GM21447 (cell line): Measurements from ENCODE around the gene SPTLC1.
"Not testable (repeated sequence)": the region's sequence is repeated elsewhere in the genome, so short reads cannot be mapped to it uniquely, and the experiment has no call there.

Source experiments
- ATAC-seq: cut with Tn5 transposase; IDR thresholded peaks from one replicate; pipeline ENCODE4 v1.9.1; 2021; ENCODE audit not compliant: unreplicated experiment

The SPTLC1 gene

DNA sequence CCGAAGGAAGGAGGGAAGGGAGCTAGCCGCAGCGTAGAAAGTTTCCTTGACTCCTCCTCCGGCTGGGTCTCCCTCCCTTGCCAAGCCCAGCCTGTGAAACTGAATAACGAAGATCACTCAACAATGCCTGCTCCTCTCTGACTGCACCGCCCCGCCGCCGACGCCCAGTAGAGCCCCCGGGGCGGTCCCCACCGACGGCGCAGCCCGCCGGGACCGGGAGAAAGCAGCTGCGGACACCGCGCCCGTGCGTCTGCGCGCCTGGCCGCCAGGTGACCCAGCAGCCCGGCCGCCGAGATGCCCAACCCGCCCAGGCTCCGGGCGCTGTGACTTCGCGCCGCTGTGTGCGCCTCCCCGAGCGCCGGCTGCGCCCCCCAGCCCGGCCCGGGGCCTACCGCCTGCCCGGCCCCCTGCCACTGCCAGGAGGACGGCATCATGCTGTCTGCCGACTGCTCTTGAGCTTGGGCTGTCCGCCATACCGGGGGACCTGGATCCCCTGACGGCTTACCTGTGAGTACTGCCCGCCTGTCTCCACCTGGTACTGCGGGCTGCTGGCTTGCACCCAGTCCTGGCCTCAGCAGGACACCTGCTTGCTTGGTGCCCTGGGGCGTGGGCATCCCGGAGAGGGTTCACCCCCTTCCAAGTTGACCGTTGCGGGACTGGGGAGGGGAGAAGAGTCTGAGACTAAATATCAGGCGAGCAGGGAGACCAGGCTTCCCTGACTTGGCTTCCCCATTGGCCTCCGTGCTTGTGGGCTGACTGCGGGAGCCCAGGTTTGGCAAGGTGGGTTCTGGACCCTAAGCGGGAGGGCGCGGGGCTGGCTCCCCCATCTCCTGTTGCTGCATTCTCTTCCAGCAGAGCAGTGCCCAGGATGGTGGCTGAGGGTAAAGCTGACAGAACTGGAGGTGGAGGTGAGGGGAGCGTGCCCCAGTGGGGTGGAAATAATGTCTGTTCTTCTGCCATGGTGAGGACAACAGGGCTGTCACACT is 26.2 kb upstream of the SPTLC1 start:
- no peak for ATAC-seq

DNA sequence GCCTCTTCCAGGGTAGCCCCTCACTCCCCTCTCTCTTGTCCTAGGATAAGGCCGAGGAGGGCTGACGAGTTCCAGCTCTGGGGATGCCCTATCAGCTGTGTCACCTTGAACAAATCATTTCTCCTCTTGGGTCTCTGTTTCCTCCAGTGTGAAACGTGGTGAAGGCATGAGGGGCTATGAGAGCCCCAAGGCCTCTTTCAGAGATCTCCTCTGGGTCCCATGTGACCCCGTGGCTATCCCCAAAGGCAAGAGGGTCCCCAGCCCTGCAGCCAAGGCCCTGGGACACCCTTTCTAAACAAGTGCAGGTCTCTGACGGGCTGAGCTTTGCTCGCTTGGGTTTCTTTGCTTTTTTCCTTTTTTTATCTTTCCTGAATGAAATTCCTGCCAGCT is 25.5 kb upstream of the SPTLC1 start:
- ATAC-seq: no peak

DNA sequence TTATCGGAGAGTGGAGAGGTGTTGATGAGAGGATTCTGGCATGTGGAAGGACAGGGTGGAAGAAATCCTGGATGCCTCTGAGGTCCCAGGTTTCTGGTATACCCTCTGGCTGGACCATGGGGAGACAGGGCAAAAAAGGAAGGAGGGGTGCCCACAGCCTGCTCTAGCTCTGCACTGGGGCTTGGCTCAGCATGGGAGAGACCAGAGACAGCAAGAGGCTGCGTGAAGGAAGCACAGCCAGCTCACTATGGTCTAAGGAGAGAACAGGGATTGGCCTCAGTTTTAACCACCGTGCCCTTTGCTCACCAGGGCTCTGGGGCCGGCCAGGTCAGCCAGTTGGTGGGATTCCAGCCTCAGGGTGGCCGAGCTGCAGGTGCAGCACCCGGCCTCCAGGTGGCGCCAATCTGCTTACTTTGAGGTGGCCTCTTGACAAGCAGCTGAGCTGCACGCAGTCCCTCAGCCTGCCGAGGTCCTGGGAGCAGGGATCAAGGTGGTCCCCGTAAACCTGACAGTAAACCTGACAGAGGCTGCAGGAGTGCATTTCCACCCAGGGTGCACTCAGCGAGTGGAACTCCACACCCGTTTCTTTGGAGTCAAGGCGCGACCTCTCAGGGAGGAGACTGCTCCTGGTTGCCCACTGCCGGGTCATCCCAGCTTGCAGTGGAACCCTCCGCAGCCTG is 25.0 kb upstream of the SPTLC1 start:
- peak; percentile 47 for ATAC-seq

DNA sequence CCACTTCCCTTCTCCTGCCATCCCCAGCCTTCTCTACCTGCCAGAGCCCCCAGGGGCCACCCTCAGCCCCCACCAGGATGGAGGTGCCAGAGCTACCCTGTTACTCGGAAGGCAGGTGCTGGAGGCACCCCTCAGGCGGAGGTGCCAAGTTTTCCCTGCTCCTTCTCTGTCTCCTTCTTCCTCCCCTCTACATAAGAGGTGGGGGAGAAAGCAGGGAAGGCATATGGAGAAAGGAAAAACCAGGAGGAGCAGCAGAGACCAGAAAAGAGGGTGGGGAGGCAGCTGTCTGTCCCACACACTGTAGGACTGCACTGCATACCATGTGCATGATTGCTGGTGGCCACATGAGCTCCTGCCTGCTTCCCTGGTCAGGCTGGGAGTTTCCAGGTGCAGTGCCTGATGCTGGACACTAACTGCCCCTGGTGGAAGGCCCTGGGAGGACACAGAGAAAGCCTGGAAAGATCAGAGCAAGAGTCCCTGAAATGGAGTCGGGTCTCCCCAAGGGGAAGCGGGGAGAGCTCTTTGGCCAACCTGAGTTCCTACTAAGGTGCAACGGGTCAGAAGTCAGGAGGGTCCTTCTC is 23.8 kb upstream of the SPTLC1 start:
- not testable (repeated sequence) for ATAC-seq

DNA sequence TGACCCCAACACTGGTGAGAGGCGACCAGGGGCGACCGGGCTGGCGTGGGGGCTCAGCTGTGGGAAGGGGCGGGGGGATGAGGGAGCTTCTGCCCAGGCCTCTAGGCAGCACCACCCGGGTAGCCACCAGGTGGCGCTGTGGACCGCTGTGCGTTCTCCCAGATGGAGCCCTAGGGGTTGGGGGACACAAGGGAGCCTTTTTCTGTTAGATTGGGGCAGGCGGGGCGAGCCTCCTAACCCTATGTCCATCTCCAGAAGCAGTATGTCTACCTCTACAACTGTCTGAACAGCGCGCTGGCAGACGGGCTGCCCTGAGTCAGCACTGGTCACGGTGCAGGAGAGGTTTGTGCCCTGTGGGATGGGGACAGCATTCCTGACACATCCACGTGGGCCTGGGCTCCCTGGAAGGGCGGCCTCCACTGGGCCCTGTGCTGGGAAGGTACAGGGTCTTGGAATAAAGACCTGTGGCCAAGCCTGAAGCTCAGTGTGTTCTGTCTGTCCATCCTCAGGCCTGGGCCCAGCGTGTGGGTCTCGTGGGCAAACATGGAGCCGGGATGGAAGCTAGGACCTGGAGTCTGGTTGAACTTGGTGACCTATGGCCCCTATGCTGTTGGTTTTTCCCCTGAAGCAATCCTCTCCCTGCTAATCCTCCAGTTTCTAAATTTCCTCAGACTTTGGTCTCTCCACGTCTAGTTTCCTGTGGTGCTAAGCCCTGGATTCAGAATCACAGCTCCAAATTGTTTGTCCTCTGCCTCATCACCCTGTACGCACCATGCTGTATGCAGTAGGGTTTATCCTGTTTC is 23.1 kb upstream of the SPTLC1 start:
- no peak for ATAC-seq

DNA sequence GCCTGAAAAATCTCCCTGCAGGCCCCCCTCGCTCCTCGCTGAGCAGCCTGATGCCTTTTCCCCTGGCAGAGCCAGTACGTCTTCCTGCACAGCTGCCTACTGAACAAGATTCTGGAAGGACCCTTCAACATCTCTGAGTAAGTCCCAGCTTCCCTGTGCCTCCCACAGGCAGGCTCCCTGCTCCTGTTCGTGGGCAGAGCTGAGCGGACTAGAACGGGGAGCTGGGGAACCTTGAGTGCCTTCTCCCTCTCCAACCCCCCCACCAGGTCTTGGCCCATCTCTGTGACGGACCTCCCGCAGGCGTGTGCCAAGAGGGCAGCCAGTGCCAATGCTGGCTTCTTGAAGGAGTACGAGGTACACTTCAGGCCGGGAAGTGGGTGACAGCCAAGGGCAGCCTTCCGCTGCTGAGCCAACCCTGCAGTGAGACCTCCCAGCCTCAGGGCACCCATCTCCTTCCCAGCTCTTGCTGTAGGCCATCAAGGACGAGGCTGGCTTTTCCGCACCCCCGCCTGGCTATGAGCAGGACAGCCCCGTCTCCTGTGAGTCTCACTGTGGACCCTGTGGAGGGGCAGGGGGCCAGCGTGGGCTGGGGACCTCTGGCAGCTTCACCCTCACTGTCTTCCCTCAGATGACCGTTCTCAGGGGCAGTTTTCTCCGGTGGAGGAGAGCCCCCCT is 21.1 kb upstream of the SPTLC1 start:
- ATAC-seq: no peak

DNA sequence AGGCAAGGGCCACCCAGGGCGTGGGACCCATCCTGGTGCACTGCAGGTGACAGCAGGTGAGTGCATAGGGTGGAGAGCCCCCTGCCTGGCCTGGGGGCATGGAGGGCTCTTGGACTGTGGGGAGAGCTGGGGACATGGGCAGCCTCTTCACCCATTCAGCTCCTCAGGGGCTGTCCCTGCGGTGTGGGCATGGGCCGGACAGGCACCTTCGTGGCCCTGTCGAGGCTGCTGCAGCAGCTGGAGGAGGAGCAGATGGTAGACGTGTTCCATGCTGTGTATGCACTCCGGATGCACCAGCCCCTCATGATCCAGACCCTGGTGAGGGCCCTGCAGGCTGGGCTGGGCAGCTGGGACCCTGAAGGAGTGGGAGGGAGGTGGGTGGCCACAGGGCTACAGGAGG is 20.4 kb upstream of the SPTLC1 start:
- ATAC-seq: no peak

DNA sequence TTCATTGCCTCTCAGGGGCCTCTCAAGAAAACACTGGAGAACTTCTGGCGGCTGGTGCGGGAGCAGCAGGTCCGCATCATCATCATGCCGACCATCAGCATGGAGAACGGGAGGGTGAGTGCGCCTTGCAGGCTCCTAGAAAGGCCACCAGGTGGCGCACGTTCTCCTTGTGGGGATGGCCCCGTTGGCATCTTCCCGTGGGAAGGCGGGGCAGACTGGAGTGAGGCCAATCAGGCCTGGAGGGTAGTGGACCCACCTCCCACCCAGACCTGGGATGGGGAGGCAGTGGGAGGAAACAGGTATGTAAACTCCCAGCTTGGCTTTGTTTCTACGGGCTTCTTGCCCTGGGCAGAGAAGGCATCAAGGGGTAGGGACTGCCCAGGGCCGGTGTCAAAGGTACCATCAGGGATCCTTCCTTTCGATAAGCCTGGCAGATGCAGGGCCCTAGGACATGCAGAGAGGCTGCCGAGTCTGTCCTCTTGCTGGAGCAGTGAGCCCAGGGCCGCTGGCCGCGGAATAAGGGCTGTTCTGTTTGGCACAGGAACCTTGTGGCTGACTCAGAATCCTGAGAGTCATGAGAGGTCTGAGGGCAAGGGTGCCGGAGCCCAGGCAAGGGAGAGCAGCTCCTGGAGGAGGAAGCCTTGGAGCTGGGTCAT is 18.9 kb upstream of the SPTLC1 start:
- peak; percentile 55 for ATAC-seq

DNA sequence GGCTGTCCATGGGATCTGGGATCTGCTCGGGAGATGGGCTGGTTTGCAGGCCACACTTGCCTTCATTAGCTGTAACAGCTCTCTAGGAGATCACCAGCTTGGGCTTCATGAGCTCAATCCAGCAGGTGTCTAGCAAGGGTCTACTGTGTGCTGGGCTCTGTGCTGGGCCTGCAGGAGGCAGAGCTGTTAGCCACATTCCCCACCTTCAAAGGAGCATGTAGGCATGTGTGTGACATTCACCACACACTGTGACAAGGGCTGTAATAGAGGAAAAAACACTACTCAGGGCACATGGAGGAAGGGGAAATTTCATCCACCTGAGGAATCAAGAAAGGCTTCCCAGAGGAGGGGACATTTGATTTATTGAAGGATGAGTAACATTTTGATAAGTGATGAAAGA is 17.7 kb upstream of the SPTLC1 start:
- not testable (repeated sequence) for ATAC-seq

DNA sequence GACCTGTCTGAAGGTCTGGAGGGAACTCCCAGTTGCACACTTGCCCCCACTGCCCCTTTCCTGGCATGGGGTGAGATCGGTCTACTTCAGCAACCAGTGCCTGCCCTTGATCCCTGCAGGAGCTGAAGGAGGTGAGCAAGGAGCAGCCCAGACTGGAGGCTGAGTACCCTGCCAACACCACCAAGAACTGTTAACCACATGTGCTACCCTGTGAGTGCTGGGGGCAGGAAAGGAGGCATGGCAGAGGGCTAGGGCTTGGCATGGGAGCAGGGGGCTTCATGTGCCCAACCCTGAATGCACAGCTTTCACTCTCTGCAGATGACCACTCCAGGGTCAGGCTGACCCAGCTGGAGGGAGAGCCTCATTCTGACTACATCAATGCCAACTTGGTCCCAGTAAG is 17.3 kb upstream of the SPTLC1 start:
- ATAC-seq: no peak

DNA sequence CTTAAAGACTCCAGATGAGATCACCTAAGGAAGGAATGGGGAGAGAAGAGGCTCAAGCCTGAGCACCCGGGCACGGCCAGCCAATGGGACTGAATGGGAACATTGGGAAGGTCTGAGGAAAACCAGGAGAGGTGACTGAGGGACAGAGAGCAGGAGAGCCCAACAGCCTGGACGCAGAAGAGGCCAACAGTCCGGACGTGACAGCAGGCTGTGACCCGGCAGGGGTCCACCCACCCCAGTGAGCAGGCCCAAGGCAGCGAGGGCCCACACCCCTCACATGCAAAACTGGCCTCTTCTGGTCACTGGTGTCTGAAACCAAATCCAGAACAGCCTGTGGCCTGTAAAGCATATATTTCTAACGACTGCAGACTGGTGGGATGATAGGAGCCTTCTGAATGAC is 7.6 kb upstream of the SPTLC1 start:
- ATAC-seq: no peak

DNA sequence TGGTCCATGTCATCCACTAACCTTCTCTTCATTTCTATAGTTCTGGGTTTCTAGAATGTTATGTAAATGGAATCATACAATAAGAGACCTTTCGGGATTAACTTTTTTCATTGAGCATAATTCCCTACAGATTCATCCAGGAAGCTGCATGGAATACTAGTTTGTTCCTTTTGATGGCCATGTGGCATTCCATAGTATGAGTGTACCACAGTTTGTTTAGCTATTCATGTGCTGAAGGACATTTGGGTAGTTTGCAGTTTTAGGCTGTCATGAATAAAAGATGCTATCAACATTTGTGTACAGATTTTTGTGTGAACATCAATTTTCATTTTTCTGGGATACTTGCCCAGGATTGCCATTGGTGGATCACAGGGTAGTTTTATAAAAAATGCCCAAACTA is 6.8 kb upstream of the SPTLC1 start:
- no peak for ATAC-seq

DNA sequence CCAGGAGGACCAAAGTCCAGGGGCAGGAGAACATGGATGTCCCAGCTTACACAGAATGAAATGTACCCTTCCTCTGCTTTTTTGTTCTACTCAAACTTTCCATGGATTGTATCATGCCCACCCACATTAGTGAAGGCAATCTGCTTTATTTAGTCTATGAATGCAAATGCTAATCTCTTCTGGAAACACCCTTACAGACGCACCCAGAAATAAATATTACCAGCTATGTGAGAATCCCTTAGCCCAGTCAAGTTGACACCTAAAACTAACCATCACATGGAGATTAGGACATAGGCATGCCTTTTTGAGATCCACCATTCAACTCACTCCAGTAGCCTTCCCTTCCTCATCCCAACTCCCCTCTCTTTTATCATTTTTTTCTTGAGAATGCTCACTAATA is 6.1 kb upstream of the SPTLC1 start:
- no peak for ATAC-seq

DNA sequence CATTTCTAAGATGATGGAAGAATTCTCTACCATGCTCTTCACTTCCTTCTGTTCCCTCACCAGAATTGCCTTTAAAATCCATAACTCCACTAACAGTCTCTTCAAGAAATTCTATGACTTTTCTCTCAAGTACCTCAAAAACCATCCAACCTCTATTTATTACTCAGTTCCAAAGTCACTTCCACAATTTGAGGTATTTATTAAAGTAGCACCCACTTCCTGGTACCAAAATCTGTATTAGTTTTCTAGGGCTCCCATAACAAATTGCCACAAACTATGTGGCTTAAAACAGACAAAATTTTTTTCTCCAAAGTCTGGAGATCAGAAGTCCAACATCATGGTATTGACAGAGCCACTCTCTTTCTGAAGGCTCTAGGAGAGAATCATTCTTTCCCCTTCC is 4.9 kb upstream of the SPTLC1 start:
- ATAC-seq: no peak

DNA sequence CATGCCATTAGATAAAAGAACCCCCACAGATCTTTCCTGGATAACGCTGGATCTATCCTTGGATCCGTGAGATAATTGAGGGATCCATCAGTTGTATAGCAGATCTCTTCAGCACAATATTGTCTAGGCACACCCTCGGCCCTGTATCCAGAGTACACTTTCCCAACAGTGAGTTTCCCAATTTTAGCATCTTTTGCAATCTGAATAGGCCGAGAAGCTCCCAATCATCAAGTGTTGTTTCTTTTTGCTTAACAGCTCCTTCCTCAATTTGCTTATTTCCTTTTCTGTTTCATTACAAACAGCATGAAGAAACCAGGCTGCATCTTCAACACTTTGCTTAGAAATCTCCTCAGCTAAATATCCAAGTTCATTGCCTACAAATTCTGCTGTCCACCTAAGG is 4.4 kb upstream of the SPTLC1 start:
- no peak for ATAC-seq

DNA sequence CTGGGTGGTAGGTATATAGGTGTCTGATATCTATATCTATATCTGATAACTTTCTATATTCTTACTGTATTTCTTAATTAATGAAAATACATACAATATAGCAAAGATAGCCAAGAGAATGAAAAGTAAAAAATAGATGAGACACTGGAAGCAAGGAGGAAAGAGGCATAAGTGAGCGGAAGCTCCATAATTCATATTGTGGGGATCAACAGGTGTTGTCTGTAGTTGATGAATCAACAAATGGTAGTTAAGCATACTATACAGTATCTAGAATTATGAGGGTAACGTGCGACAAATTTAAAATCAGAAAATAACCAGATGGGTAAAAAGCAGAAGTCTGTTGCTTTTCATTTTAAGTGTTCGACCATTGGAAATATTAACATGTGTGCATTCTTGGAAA is 7.1 kb downstream of the SPTLC1 start:
- ATAC-seq: no peak

DNA sequence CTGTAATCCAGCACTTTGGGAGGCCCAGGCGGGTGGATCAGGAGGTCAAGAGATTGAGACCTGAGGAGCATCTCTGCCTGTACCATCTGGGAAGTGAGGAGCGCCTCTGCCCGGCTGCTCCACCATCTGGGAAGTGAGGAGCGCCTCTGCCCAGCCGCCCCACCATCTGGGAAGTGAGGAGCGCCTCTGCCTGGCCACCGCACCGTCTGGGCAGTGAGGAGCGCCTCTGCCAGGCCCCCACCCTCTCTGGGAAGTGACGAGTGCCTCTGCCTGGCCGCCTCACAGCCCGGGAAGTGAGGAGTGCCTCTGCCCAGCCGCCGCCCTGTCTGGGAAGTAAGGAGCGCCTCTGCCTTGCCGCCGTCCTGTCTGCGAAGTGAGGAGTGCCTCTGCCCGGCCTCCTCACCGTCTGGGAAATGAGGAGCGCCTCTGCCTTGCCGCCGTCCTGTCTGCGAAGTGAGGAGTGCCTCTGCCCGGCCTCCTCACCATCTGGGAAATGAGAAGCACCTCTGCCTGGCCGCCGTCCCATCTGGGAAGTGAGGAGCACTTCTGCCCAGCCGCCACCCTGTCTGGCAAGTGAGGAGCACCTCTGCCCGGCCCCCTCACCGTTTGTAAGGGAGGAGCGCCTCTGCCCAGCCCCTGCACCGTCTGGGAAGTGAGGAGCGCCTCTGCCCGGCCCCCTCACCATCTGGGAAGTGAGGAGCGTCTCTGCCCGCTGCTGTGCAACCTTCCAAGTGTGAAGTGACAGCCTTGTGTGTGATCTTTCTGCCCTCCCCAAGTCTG is 9.6 kb downstream of the SPTLC1 start:
- ATAC-seq: not testable (repeated sequence)

DNA sequence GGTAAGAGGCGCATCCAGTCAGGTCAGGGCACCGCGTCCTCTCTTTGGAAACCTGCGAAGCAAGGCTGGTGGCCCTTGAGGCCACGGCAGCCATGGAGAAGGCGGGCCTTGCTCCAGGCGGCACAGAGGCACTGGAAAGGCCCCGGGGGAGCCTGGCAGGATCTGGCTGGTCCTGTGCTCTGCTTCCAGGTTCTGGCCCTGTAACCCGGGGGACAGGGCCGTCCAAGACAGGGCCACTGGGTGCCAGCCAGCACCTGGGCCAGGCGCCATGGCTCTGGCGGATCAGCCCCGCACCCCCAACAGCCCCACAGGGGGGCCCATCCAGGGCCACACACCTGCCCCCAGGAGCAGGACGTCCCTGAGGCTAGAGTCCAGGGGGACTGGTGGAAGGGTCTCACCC is 11.6 kb downstream of the SPTLC1 start:
- not testable (repeated sequence) for ATAC-seq

DNA sequence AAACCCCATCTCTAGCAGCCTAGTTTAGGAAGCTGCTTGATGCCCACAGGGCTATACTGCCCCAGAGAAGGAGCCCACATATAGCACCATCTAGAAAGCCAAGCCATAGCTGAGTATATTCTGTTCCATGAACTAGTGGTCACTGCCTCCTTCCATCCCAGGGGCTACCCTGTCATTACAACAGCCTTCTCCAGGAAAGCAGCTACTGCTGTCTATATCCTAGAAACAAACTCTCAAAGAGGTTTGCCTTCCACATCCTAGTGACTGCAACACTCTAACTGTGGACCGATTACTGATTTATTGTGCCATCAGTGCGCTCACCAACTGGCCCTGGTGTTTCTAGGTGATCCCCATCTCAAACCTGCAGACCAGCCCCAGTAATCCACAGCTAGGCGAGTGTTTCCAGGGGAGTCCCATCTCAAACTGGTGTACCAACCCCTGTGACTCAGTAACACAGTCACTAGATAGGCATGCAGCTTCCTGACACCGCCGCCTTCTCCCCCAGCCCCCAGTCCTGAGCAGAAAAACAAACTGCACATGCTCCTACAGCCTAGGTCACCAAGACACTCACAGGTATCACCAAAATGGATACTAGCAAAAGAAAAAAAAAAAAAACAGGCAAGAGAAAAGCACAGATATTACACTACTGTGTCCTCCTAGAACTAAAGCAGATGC is 14.8 kb downstream of the SPTLC1 start:
- no peak for ATAC-seq
